ENCODE results near the gene CCDC39.

- TF ChIP-seq CTCF (IDR thresholded peaks at IDR 0.05; ENCODE audit: insufficient read depth, low read depth, low read length): no peak
- TF ChIP-seq EZH2 (IDR thresholded peaks at IDR 0.05; ENCODE audit: insufficient read depth, low read length): no peak
Observed at GRCh38 chr3:180631317-180631716, 48.0 kb downstream of the CCDC39 start.

All from astrocyte (in vitro differentiated cells and primary cell).